ACHN (cell line): Measurements from ENCODE around the gene KLRC3.
"Not testable (repeated sequence)": the region's sequence is repeated elsewhere in the genome, so short reads cannot be mapped to it uniquely, and the experiment has no call there.

Source experiments
- DNase-seq: peaks from one replicate; pipeline ENCODE4 v3.0.0-alpha.2; 2015
- in situ Hi-C: cut with HindIII; loops from 2 replicates; pipeline ENCODE4 v1.10.0; 2017; ENCODE audit warnings: low sequenced_read_pairs, low pct_ligation_motif_present, low pct_unique_long_range_greater_than_20kb

KLRC3 gene

GRCh38 chr12:10406725-10407124, 13.7 kb downstream of the KLRC3 start:
- DNase-seq, result no peak
- in situ Hi-C loops, result no loop called here

GRCh38 chr12:10405294-10405693, 15.1 kb downstream of the KLRC3 start:
- in situ Hi-C loops, result no loop called here
- no peak for DNase-seq

- DNase-seq, result no peak
- in situ Hi-C loops, result no loop called here
These were observed 15.6 kb downstream of the KLRC3 start for GRCh38 chr12:10404798-10405197.

- DNase-seq, result no peak
- in situ Hi-C loops, result no loop called here
These were observed 19.6 kb downstream of the KLRC3 start for GRCh38 chr12:10400829-10401228.

GRCh38 chr12:10398168-10398567, 22.2 kb downstream of the KLRC3 start:
- DNase-seq, result no peak
- in situ Hi-C loops, result no loop called here

- in situ Hi-C loops, result no loop called here
- no peak for DNase-seq
These were observed 23.1 kb downstream of the KLRC3 start for GRCh38 chr12:10397296-10397695.

GRCh38 chr12:10396176-10396575, 24.2 kb downstream of the KLRC3 start:
- DNase-seq, in situ Hi-C loops: not testable (repeated sequence)

GRCh38 chr12:10395390-10395998, 24.9 kb downstream of the KLRC3 start:
- DNase-seq, result no peak
- in situ Hi-C loops, result no loop called here

- DNase-seq, in situ Hi-C loops: not testable (repeated sequence)
These were observed 25.8 kb downstream of the KLRC3 start for GRCh38 chr12:10394531-10395152.

GRCh38 chr12:10393291-10393690, 27.1 kb downstream of the KLRC3 start:
- DNase-seq, result no peak
- in situ Hi-C loops, result no loop called here

- in situ Hi-C loops, result no loop called here
- DNase-seq, result peak; percentile 82
These were observed 27.9 kb downstream of the KLRC3 start for GRCh38 chr12:10392394-10392930.

- DNase-seq, result not testable (repeated sequence)
These were observed 29.4 kb downstream of the KLRC3 start for GRCh38 chr12:10390991-10391390.

GRCh38 chr12:10389904-10390303, 30.5 kb downstream of the KLRC3 start, which contains the start of gene KLRK1:
TSS of gene KLRK1 (minus strand) at chr12:10390041. CDS start at chr12:10388810, 1,231 bp downstream.
- in situ Hi-C loops, result no loop called here
- no peak for DNase-seq

More at GRCh38 chr12:10390991-10391390, 29.4 kb downstream of the KLRC3 start:
- in situ Hi-C loops, result not testable (repeated sequence)

- no peak for DNase-seq
- in situ Hi-C loops, result no loop called here
These were observed 31.6 kb downstream of the KLRC3 start for GRCh38 chr12:10388624-10389413.

GRCh38 chr12:10387498-10387897, 32.9 kb downstream of the KLRC3 start:
- in situ Hi-C loops, DNase-seq: not testable (repeated sequence)

- DNase-seq, result no peak
- in situ Hi-C loops, result no loop called here
These were observed 33.5 kb downstream of the KLRC3 start for GRCh38 chr12:10386857-10387256.

GRCh38 chr12:10385166-10385613, 35.2 kb downstream of the KLRC3 start:
- DNase-seq, result peak; percentile 15
- in situ Hi-C loops, result no loop called here

- in situ Hi-C loops, result no loop called here
- DNase-seq, result no peak
These were observed 36.2 kb downstream of the KLRC3 start for GRCh38 chr12:10384191-10384590.

- no peak for DNase-seq
- in situ Hi-C loops, result no loop called here
These were observed 38.3 kb downstream of the KLRC3 start for GRCh38 chr12:10381928-10382628.
